Mesendoderm (in vitro differentiated cells): ENCODE data around the gene DNAJA3.

ENCODE experiments used
- DNase-seq: peaks from one replicate; pipeline ENCODE4 v3.0.0; 2013
- H2AK5ac ChIP-seq: 2 replicates; pipeline ENCODE4 v1.6.1; 2013; ENCODE audit warnings: low read length, inconsistent platforms
- H2BK120ac ChIP-seq: 2 replicates; pipeline ENCODE4 v1.6.1; 2013; ENCODE audit warnings: low read depth, mild to moderate bottlenecking, low read length, moderate library complexity, mixed read lengths
- H2BK15ac ChIP-seq: replicated peaks from 2 replicates; pipeline ENCODE4 v1.6.1; 2013; ENCODE audit warnings: low read depth, mild to moderate bottlenecking, moderate library complexity
- H2BK5ac ChIP-seq: 2 replicates; pipeline ENCODE4 v1.6.1; 2013; ENCODE audit warnings: low read length, inconsistent platforms
- H3K18ac ChIP-seq: 2 replicates; pipeline ENCODE4 v1.6.1; 2013; ENCODE audit warnings: mild to moderate bottlenecking, low read length, mixed read lengths
- H3K23ac ChIP-seq: one replicate; pipeline ENCODE4 v1.6.1; 2013; ENCODE audit warnings: low read length
- H3K27ac ChIP-seq: 2 replicates; pipeline ENCODE4 v1.5.1; 2013; ENCODE audit warnings: low read depth, mild to moderate bottlenecking, inconsistent platforms, low read length, moderate library complexity
- H3K27me3 ChIP-seq: 2 replicates; pipeline ENCODE4 v1.6.1; 2013; ENCODE audit warnings: low read length, control low read depth, mild to moderate bottlenecking, inconsistent platforms; ENCODE audit not compliant: insufficient read depth, poor library complexity
- H3K36me3 ChIP-seq: 2 replicates; pipeline ENCODE4 v1.6.1; 2013; ENCODE audit warnings: low read length, inconsistent platforms; ENCODE audit not compliant: control insufficient read depth, insufficient read depth
- H3K4ac ChIP-seq: one replicate; pipeline ENCODE4 v1.6.1; 2013; ENCODE audit warnings: low read depth, mild to moderate bottlenecking, low read length, moderate library complexity
- H3K4me1 ChIP-seq: 2 replicates; pipeline ENCODE4 v1.6.1; 2013; ENCODE audit warnings: low read depth, low read length, inconsistent platforms; ENCODE audit not compliant: control insufficient read depth
- H3K4me2 ChIP-seq: 2 replicates; pipeline ENCODE4 v1.6.1; 2013; ENCODE audit warnings: low read length
- H3K4me3 ChIP-seq: 2 replicates; pipeline ENCODE4 v1.5.1; 2013; ENCODE audit warnings: mild to moderate bottlenecking, low read length
- H3K56ac ChIP-seq: one replicate; pipeline ENCODE4 v1.6.1; 2013; ENCODE audit warnings: low read length
- H3K79me1 ChIP-seq: 2 replicates; pipeline ENCODE4 v1.6.1; 2013; ENCODE audit warnings: low read length, inconsistent platforms
- H3K79me2 ChIP-seq: 2 replicates; pipeline ENCODE4 v1.6.1; 2013; ENCODE audit warnings: mild to moderate bottlenecking, low read length; ENCODE audit not compliant: control insufficient read depth, insufficient read depth
- H3K9ac ChIP-seq: 2 replicates; pipeline ENCODE4 v1.6.1; 2013; ENCODE audit warnings: low read length, inconsistent platforms
- H4K5ac ChIP-seq: one replicate; pipeline ENCODE4 v1.6.1; 2013; ENCODE audit warnings: low read length
- H4K8ac ChIP-seq: one replicate; pipeline ENCODE4 v1.6.1; 2013; ENCODE audit warnings: low read depth, mild to moderate bottlenecking, control low read depth, low read length, moderate library complexity
- WGBS: extraction: QIAGEN DNeasy Blood & Tissue Kit; methylation state at CpG from one replicate; pipeline ENCODE4 v1.1.7; 2013; ENCODE audit warnings: low lambda C conversion rate, missing lambda C conversion rate; ENCODE audit not compliant: insufficient coverage; ENCODE audit errors: extremely low coverage; 5-methylcytosine and 5-hydroxymethylcytosine counted together

DNAJA3 gene

DNA sequence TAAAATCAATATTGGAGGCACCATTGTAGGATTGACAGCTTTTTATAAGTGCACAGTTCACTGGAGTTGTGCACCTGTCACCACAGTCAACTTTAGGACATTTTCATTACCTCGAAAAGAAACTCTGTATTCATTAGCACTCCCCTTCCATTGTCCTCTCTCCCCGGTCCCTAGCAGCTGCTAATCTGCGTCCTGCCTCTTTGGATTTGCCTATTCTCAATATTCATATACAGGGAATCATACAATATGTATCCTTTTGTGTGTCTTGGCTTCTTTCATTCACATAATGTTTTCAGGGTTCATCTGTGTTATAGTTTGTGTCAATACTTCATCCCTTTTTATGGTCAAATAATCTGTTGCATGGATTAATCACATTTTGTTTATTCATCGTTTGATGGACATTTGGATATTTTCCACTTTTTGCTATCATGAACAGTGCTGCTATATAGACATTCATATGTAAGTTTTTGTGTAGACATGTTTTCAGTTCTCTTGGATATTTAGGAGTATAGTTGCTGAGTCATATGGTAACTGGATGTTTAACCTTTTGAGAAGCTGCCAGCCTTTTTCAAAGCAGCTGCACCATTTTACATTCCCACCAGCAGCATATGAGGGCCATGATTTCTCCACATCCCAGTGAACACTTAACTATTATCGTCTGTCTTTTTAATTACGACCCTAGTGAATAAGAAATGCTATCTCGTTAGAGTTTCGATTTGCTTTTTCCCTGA is 9.8 kb downstream of the DNAJA3 start:
- Histone ChIP-seq H3K23ac (no peak overlapping the region), H3K4me3 (no peak overlapping the region), H3K27me3 (no peaks in the 10 kb centered on the region), H2BK15ac (no peak overlapping the region), H3K56ac (no peak overlapping the region), H2BK120ac (no peak overlapping the region), H2BK5ac (no peak overlapping the region), H3K4me1 (no peaks in the 10 kb centered on the region), H3K79me1 (peaks cover 3% of the 10 kb centered on the region), H3K27ac (no peak overlapping the region), H3K79me2 (no peaks in the 10 kb centered on the region), H3K18ac (no peak overlapping the region), H3K4me2 (no peak overlapping the region), H2AK5ac (no peak overlapping the region), H3K4ac (no peak overlapping the region), H4K8ac (no peak overlapping the region), H3K36me3 (peaks cover 8% of the 10 kb centered on the region), H3K9ac (no peak overlapping the region), H4K5ac (no peak overlapping the region)
- no CpG with 5 or more reads among the region's 8 CpGs for WGBS
- no peak for DNase-seq

DNA sequence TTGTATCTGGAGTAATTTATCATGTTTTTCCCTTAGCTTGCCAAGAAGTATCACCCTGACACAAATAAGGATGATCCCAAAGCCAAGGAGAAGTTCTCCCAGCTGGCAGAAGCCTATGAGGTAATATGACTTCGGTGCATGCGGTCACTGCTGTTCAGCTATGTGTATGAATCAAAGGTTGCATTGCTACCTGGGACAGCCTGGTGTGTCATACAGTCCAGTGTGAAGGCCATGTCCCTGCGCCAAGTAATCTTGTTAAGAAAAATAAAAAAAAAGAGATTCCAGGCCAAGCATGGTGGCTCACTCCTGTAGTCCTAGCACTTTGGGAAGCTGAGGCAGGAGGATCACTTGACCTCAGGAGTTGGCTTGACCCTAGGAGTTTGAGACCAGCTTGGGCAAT is 11.7 kb downstream of the DNAJA3 start:
- Histone ChIP-seq H3K36me3 (peaks cover 18% of the 10 kb centered on the region), H3K4ac (no peak overlapping the region), H3K9ac (no peak overlapping the region), H3K4me1 (no peaks in the 10 kb centered on the region), H2BK120ac (no peak overlapping the region), H3K4me2 (no peak overlapping the region), H4K5ac (no peak overlapping the region), H3K56ac (no peak overlapping the region), H2BK5ac (no peak overlapping the region), H2AK5ac (no peak overlapping the region), H3K79me1 (no peaks in the 10 kb centered on the region), H3K18ac (no peak overlapping the region), H3K27ac (no peak overlapping the region), H3K23ac (no peak overlapping the region), H2BK15ac (no peak overlapping the region), H3K79me2 (no peaks in the 10 kb centered on the region), H3K27me3 (no peaks in the 10 kb centered on the region), H4K8ac (no peak overlapping the region), H3K4me3 (no peak overlapping the region)
- WGBS: no CpG with 5 or more reads among the region's 3 CpGs
- no peak for DNase-seq

DNA sequence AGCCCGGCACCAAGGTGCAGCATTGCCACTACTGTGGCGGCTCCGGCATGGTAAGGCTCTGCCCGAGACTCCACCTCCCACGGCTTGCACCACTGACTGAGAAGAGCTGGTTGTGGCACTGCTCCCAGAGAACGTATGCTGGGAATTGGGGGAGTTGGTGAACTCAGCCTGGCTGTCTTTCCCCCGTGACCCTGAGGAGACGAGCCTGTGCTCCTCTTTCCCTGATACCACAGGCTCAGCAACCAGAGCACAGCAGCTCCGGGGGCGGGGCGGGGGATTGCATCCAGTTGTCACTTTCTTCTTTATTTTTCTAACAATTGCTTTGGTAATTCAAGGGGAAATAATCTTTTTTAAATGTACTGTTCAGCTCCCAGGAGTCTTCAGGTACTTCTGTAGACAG is 16.7 kb downstream of the DNAJA3 start:
- H3K4me2 ChIP-seq: no peak overlapping the region
- H4K5ac ChIP-seq: no peak overlapping the region
- H3K79me2 ChIP-seq: no peaks in the 10 kb centered on the region
- no peak overlapping the region for H3K27ac ChIP-seq
- no peak overlapping the region for H3K9ac ChIP-seq
- H3K79me1 ChIP-seq: no peaks in the 10 kb centered on the region
- H3K4me3 ChIP-seq: no peak overlapping the region
- DNase-seq: no peak
- H2BK5ac ChIP-seq: no peak overlapping the region
- no CpG with 5 or more reads among the region's 11 CpGs for WGBS
- H2AK5ac ChIP-seq: no peak overlapping the region
- H3K4me1 ChIP-seq: no peaks in the 10 kb centered on the region
- no peak overlapping the region for H3K23ac ChIP-seq
- H3K27me3 ChIP-seq: no peaks in the 10 kb centered on the region
- H3K4ac ChIP-seq: no peak overlapping the region
- H3K18ac ChIP-seq: no peak overlapping the region
- no peak overlapping the region for H2BK15ac ChIP-seq
- no peak overlapping the region for H2BK120ac ChIP-seq
- H3K56ac ChIP-seq: no peak overlapping the region
- peaks cover 26% of the 10 kb centered on the region for H3K36me3 ChIP-seq
- no peak overlapping the region for H4K8ac ChIP-seq

DNA sequence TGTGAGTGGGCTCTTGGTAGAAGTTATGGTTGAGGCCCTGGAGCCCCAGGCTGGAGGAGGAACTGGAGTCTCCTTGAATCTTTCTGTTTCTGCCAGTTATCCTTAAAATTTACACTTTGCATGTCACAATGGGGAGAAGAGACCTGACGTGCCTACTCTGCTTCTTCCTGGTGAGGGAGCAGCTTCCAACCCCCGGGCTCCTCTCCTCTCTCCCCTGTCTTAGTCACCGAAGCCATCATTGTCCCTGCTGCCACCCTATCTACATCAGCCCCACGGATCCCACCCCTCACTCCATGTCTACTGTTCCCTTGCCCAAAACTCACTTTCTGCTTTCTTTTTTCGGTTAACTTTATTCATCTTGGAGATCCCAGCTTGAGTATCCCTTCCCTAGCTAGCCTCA is 17.6 kb downstream of the DNAJA3 start:
- no peak overlapping the region for H2AK5ac ChIP-seq
- no peaks in the 10 kb centered on the region for H3K27me3 ChIP-seq
- H2BK120ac ChIP-seq: no peak overlapping the region
- H3K79me2 ChIP-seq: no peaks in the 10 kb centered on the region
- H3K27ac ChIP-seq: no peak overlapping the region
- H3K4me1 ChIP-seq: no peaks in the 10 kb centered on the region
- H3K9ac ChIP-seq: no peak overlapping the region
- WGBS: no CpG with 5 or more reads among the region's 5 CpGs
- H2BK5ac ChIP-seq: no peak overlapping the region
- H3K4ac ChIP-seq: no peak overlapping the region
- DNase-seq: no peak
- H3K79me1 ChIP-seq: no peaks in the 10 kb centered on the region
- no peak overlapping the region for H2BK15ac ChIP-seq
- no peak overlapping the region for H4K8ac ChIP-seq
- no peak overlapping the region for H3K18ac ChIP-seq
- H3K4me3 ChIP-seq: no peak overlapping the region
- no peak overlapping the region for H3K23ac ChIP-seq
- no peak overlapping the region for H4K5ac ChIP-seq
- H3K36me3 ChIP-seq: peaks cover 23% of the 10 kb centered on the region
- no peak overlapping the region for H3K56ac ChIP-seq
- no peak overlapping the region for H3K4me2 ChIP-seq

DNA sequence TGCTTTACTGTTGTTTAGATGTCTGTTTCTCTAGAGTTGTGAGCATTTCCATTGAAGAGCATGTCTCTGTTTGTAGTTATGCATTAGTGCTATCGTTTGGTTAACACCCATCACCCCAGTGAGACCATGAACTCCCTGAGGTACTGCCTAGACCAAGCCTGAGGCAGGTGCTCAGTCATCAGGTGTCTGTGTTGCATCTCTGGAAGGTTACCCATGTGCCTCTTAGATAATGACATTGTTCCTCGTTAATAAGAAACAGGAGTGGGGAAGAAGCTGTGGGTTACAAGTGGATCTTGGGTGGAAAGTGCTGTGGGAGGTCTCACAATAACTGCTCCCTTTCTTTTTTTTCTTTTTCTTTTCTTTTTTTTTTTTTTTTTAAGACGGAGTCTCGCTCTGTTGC is 18.3 kb downstream of the DNAJA3 start:
- Histone ChIP-seq H3K4me1 (no peaks in the 10 kb centered on the region), H3K79me1 (no peaks in the 10 kb centered on the region), H4K5ac (no peak overlapping the region), H2BK120ac (no peak overlapping the region), H3K9ac (no peak overlapping the region), H3K36me3 (peaks cover 23% of the 10 kb centered on the region), H3K56ac (no peak overlapping the region), H3K27me3 (no peaks in the 10 kb centered on the region), H3K23ac (no peak overlapping the region), H3K27ac (no peak overlapping the region), H3K4ac (no peak overlapping the region), H3K4me2 (no peak overlapping the region), H2BK5ac (no peak overlapping the region), H2BK15ac (no peak overlapping the region), H3K79me2 (no peaks in the 10 kb centered on the region), H3K4me3 (no peak overlapping the region), H4K8ac (no peak overlapping the region), H3K18ac (no peak overlapping the region), H2AK5ac (no peak overlapping the region)
- no CpG with 5 or more reads among the region's 4 CpGs for WGBS
- no peak for DNase-seq

DNA sequence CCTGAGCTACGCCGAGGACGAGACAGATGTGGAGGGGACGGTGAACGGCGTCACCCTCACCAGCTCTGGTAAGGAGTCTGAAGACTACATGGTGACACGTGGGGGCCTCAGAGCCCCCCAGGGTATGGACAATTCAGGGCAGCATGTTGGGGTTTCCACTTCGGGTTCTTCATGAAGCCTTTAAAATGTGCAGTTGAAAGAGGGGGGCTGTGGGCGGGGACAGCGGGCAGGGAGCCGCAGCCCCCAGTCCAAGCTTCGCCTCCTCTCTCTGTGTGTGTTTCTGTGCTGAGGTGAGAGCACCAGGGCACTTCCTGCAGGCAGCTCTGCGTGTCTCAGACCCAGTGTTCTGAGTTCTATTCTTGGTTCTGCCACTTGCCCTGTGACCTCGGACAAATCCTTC is 24.8 kb downstream of the DNAJA3 start:
- H3K27me3 ChIP-seq: no peaks in the 10 kb centered on the region
- no peak overlapping the region for H3K9ac ChIP-seq
- no peak overlapping the region for H3K56ac ChIP-seq
- no peak overlapping the region for H2BK120ac ChIP-seq
- no peak overlapping the region for H3K4ac ChIP-seq
- no peaks in the 10 kb centered on the region for H3K4me1 ChIP-seq
- H2BK5ac ChIP-seq: no peak overlapping the region
- no peak overlapping the region for H3K4me3 ChIP-seq
- H3K79me1 ChIP-seq: no peaks in the 10 kb centered on the region
- DNase-seq: no peak
- H4K5ac ChIP-seq: no peak overlapping the region
- no peak overlapping the region for H2AK5ac ChIP-seq
- no peak overlapping the region for H4K8ac ChIP-seq
- H3K4me2 ChIP-seq: no peak overlapping the region
- H2BK15ac ChIP-seq: no peak overlapping the region
- WGBS: no CpG with 5 or more reads among the region's 14 CpGs
- no peak overlapping the region for H3K27ac ChIP-seq
- H3K23ac ChIP-seq: no peak overlapping the region
- no peak overlapping the region for H3K18ac ChIP-seq
- peaks cover 6% of the 10 kb centered on the region for H3K36me3 ChIP-seq
- no peaks in the 10 kb centered on the region for H3K79me2 ChIP-seq
